GM18498 (cell line): Measurements from ENCODE around the gene FAU.

Experiments used
- ATAC-seq: cut with Tn5 transposase; IDR thresholded peaks from one replicate; pipeline ENCODE4 v1.9.1; 2021; ENCODE audit warnings: mild to moderate bottlenecking, moderate library complexity; ENCODE audit not compliant: unreplicated experiment

FAU gene

DNA sequence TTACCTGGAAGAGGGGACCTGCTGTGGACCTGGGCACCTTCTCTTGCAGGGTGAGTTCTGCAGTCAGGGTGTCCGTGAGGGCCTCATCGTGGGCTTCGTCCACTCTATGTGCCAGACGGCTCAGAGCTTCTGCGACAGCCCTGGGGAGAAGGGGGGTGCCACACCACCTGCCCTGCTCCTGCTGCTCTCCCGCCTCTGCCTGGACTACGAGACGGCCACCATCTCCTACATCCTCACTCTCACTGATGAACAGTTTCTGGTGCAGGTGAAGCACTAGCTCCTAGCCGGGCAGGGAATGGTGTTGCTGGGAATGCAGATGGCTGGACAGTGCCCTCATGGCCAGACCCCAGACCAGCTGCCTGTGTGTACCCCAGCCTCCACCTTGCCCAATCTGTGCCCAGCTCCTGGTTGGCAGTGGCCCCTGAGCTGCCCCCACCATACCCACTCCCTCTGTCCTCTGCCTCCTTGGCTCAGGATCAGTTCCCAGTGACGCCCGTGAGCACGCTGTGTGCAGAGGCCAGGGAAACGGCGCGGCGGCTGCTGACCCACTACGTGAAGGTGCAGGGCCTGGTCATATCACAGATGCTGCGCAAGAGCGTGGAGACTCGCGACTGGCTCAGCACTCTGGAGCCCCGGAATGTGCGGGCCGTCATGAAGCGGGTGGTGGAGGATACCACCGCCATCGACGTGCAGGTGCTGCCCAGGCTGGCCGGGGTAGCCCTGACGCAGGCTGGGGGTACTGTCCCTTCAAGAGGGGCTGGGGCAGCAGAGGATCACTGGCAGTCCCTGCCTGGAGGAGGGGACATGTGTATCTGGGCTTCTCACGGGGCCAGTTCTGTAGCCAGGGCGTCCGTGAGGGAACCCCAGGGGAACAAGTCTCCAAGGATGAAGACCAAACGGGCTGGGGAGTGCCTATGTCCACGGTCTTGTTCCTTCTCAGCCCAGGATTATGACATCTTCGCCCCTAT, 12.4 kb downstream of the FAU start:
- ATAC-seq, result no peak

GRCh38 chr11:65108469-65109123, 13.3 kb downstream of the FAU start:
- ATAC-seq, result no peak

DNA sequence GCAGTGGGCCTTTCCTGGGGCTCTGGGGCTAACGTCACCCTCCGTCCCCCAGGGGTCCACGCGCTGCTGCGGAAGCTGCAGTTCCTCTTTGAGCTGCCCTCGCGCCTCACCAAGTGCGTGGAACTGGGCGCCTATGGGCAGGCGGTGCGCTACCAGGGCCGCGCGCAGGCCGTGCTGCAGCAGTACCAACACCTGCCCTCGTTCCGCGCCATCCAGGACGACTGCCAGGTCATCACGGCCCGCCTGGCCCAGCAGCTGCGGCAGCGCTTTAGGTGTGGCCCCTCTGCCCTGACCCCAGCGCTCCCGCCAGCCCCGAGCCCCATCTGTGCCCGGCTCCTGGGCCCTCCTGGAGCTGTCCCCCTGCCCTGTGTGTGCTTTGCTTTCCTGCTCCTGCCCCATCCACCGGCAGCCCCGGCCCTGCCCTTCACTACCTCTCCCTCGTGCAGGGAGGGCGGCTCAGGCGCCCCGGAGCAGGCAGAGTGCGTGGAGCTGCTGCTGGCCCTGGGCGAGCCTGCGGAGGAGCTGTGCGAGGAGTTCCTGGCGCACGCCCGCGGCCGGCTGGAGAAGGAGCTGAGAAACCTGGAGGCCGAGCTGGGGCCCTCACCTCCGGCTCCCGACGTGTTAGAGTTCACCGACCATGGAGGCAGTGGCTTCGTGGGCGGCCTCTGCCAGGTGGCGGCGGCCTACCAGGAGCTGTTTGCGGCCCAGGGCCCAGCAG, 14.0 kb downstream of the FAU start:
- ATAC-seq, result no peak

DNA sequence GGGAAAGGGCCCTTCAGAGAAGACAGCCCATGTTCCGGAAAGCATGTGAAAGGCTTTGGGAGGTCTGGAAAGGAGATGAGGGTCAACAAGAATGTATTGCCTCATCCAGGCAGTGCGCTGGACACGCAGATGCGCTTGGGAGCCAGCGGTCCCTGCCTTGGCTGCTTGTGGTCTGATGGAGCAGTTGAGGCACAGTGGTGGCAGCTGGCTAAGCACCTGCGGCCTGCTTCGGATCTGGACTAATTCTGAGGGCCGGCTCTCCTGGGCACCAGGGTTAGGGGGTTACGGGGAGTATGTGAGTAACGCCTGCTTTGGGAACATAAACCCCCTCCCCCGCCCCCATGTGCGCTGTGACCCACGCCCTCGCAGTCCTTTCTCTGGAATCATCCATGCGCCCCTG, 14.9 kb downstream of the FAU start:
- no peak for ATAC-seq

- no peak for ATAC-seq
Measured at GRCh38 chr11:65104628-65105027, 17.3 kb downstream of the FAU start.

GRCh38 chr11:65103476-65103875, 18.5 kb downstream of the FAU start:
- no peak for ATAC-seq

- ATAC-seq, result no peak
Measured at GRCh38 chr11:65102142-65103095, 19.5 kb downstream of the FAU start.

GRCh38 chr11:65100674-65101350, 21.1 kb downstream of the FAU start:
- ATAC-seq, result no peak

- ATAC-seq, result no peak
Measured at GRCh38 chr11:65096926-65097325, 25.0 kb downstream of the FAU start.

GRCh38 chr11:65095974-65096806, 25.7 kb downstream of the FAU start, which contains the start of gene VPS51:
Gene VPS51 (plus strand): TSS chr11:65096214. CDS start chr11:65096251, 37 bp downstream.
- peak; percentile 86 for ATAC-seq

GRCh38 chr11:65095427-65095826, 26.5 kb downstream of the FAU start:
- no peak for ATAC-seq

- ATAC-seq, result no peak
Measured at GRCh38 chr11:65090628-65091027, 31.3 kb downstream of the FAU start.

- no peak for ATAC-seq
Measured at GRCh38 chr11:65089621-65090020, 32.3 kb downstream of the FAU start.

- ATAC-seq, result no peak
Measured at GRCh38 chr11:65087827-65088226, 34.1 kb downstream of the FAU start.

GRCh38 chr11:65087216-65087615, 34.7 kb downstream of the FAU start:
- no peak for ATAC-seq

DNA sequence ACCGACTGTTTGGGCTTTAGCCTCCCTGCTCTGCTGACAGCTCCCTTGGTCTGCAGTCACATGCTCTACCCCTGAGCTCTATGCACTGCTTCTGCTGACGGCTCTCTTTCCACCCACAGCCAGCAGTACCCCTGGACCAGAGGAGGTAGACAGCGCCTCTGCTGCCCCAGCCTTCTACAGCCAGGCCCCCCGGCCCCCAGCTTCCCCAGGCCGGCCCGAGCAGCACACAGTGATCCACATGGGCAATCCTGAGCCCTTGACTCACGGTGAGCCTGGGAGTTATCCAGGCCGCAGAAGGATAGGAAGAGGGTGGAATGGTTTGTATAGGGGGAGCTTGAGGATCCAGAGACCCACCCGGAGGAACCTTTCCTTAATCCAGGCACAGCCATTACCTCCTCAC, 35.1 kb downstream of the FAU start:
- no peak for ATAC-seq

GRCh38 chr11:65085446-65085845, 36.5 kb downstream of the FAU start:
- ATAC-seq, result no peak

- no peak for ATAC-seq
Measured at GRCh38 chr11:65084598-65085375, 37.1 kb downstream of the FAU start.
